IMR-90 (cell line): Measurements from ENCODE around the gene KAZN.

ENCODE experiments used
- CHD1 ChIP-seq: IDR thresholded peaks from 2 replicates; pipeline ENCODE4 v1.6.1; 2012; ENCODE audit warnings: low read depth, low read length, improper control_type of control experiment
- MAFK ChIP-seq: IDR thresholded peaks from 2 replicates; pipeline ENCODE4 v1.6.1; 2012; ENCODE audit warnings: low read depth, low read length, improper control_type of control experiment
- MXI1 ChIP-seq: IDR thresholded peaks from 2 replicates; pipeline ENCODE4 v1.6.1; 2012; ENCODE audit warnings: low read depth, mild to moderate bottlenecking, low read length, moderate library complexity, borderline replicate concordance
- NFE2L2 ChIP-seq: fragments of 150-350 bp; IDR thresholded peaks from 2 replicates; pipeline ENCODE4 v1.6.1; 2016; ENCODE audit warnings: low read depth, mild to moderate bottlenecking, low read length
- POLR2A ChIP-seq: IDR thresholded peaks from 2 replicates; pipeline ENCODE4 v1.6.1; 2012; ENCODE audit warnings: mild to moderate bottlenecking, low read depth, low read length
- RAD21 ChIP-seq: IDR thresholded peaks from 2 replicates; pipeline ENCODE4 v1.6.1; 2012; ENCODE audit warnings: low read length, improper control_type of control experiment
- RFX5 ChIP-seq: IDR thresholded peaks from 2 replicates; pipeline ENCODE4 v1.8.0; 2012; ENCODE audit warnings: low read depth, mild to moderate bottlenecking, low read length, moderate library complexity
- TF ChIP-seq, protein P1 (sequence below): conservative IDR thresholded peaks from 2 replicates; pipeline ENCODE4 v1.5.1; 2012; ENCODE audit warnings: mild to moderate bottlenecking, low read depth, low read length, improper control_type of control experiment

DNA sequence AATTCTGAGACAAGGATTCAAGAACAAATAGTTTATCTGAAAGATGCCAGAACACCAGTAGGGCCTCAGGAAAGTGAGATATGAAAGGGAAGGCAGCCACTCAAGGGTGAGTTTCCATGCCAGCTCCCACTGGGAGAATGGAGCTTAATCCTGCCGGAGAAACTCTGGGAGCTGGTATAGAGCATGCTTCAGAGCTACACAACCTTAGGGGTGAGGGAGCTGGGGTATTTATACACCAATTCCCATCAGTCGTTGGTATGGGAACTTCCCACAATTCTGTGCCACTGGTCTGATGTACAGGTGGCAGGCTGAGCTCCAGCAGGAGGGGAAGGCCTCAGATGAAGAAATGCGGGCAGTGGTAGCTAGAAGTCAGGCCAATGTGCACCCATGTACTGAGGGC lies 86.6 kb downstream of the KAZN start:
- TF ChIP-seq, protein P1, sequence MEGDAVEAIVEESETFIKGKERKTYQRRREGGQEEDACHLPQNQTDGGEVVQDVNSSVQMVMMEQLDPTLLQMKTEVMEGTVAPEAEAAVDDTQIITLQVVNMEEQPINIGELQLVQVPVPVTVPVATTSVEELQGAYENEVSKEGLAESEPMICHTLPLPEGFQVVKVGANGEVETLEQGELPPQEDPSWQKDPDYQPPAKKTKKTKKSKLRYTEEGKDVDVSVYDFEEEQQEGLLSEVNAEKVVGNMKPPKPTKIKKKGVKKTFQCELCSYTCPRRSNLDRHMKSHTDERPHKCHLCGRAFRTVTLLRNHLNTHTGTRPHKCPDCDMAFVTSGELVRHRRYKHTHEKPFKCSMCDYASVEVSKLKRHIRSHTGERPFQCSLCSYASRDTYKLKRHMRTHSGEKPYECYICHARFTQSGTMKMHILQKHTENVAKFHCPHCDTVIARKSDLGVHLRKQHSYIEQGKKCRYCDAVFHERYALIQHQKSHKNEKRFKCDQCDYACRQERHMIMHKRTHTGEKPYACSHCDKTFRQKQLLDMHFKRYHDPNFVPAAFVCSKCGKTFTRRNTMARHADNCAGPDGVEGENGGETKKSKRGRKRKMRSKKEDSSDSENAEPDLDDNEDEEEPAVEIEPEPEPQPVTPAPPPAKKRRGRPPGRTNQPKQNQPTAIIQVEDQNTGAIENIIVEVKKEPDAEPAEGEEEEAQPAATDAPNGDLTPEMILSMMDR = no peak
- TF ChIP-seq POLR2A (no peak), RAD21 (no peak), RFX5 (no peak), MXI1 (no peak), CHD1 (no peak), MAFK (no peak), NFE2L2 (no peak)
